GM12891 (cell line): ENCODE data around the gene BPIFA1.

Source experiments
- POLR2A ChIP-seq: IDR thresholded peaks from 2 replicates; pipeline ENCODE4 v1.6.1; 2011; ENCODE audit warnings: low read depth, low read length, control low read depth
- POLR2AphosphoS5 ChIP-seq: IDR thresholded peaks from 2 replicates; pipeline ENCODE4 v1.6.1; 2011; ENCODE audit warnings: low read depth, low read length, control low read depth
- SPI1 ChIP-seq: IDR thresholded peaks from 2 replicates; pipeline ENCODE4 v1.6.1; 2011; ENCODE audit warnings: low read depth, low read length, control low read depth
- TAF1 ChIP-seq: IDR thresholded peaks from 2 replicates; pipeline ENCODE4 v1.6.1; 2011; ENCODE audit warnings: low read depth, low read length, control low read depth

GRCh38 chr20:33272155-33272873 is 36.5 kb downstream of the BPIFA1 start:
- TF ChIP-seq POLR2AphosphoS5 (no peak), POLR2A (no peak), TAF1 (no peak), SPI1 (no peak)
